Mammary epithelial cell (primary cell): ENCODE data around the gene BCL7B.

ENCODE experiments used
- CTCF ChIP-seq, 2 donors: IDR thresholded peaks in 1 of 2; conservative IDR thresholded peaks in 1 of 2; 2 replicates each; pipeline ENCODE4 v1.5.1; 2011 to 2012; ENCODE audit warnings: inconsistent platforms in 2 of 2, low read length in 2 of 2, mild to moderate bottlenecking in 2 of 2, control low read depth in 1 of 2, low read depth in 1 of 2; ENCODE audit not compliant: insufficient read depth in 1 of 2; ENCODE audit errors: extremely low read depth in 1 of 2
- EZH2 ChIP-seq: IDR thresholded peaks from 2 replicates; pipeline ENCODE4 v1.6.1; 2012; ENCODE audit warnings: low read length, inconsistent platforms, borderline replicate concordance

GRCh38 chr7:73512018-73512780 lies 45.3 kb downstream of the BCL7B start:
- TF ChIP-seq CTCF (conservative IDR thresholded peaks at IDR 0.05 in 1 of 2, IDR thresholded peaks at IDR 0.05 in 1 of 2; ENCODE audit: extremely low read depth in 1 of 2, insufficient read depth in 1 of 2, low read depth in 1 of 2, low read length in 2 of 2) (no peak), EZH2 (no peak)
